GM12874 (cell line): ENCODE measurements around the gene SCNN1B.

Experiments
- CTCF ChIP-seq: IDR thresholded peaks from 2 replicates; pipeline ENCODE4 v1.5.1; 2011; ENCODE audit warnings: low read depth, mild to moderate bottlenecking, control low read depth, low read length, moderate library complexity; ENCODE audit not compliant: insufficient read depth

SCNN1B gene

DNA sequence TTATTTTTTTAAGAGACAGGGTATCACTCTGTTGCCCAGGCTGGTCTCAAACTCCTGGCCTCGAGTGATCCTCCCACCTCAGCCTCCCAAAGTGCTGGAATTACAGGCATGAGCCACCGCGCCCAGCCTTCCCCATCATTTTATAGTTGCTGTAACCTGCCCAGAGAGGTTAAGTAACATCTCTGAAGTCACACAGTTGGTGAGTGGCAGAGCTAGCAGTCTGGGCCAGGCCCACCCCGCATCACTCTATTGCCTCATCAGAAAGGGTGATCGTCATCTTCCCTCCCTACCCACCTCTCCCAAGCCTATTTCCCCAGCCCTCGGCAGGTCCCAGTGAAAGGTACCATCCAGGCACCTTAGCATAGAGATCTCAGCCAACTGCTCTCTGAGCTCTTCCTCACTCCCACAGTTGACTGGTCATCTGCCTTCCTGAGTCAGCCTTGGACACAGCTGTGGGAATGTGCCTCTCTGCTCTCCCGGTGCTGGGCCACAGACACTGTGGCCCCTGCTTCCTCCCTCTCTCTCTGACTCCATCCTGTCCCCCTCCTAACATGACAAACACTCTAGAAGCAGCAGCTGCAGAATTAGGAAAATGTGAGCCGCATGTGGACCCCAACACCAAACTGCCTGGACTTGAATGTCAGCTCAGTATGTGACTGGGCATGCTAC, 57.1 kb downstream of the SCNN1B start:
- TF ChIP-seq CTCF: no peak

GRCh38 chr16:23362460-23363317, 60.6 kb downstream of the SCNN1B start:
- no peak for TF ChIP-seq CTCF

DNA sequence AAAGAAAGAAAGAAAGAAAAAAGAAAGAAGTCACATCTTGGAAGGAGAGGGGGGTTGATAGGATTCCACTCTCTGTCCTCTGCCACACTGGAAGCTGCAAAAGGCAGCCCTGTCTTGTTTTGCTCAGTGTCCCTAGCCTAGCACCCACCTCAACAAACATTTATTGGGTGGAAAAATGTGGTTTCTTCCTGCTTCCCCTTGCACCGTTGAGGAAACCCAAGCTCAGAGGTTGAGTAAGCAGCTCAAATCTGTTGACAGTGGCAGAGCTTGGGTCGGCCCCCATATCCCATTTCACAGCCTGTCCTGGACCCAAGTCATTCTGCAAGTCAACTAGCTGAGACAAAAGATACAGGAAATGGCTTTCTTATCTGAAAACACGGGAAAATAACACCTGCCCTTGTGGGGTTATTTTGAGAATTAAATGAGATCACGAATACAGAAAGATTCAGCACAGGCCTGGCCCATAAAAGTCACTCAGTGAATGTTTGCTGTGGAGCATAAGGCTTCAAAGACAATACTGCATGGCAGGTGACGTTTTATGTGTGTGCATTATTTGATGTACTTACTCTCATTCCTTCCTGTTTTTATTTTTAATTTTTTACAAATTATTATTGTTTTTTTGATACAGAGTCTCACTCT, 63.6 kb downstream of the SCNN1B start:
- no peak for TF ChIP-seq CTCF

GRCh38 chr16:23367564-23367963, 65.5 kb downstream of the SCNN1B start:
- TF ChIP-seq CTCF: no peak

GRCh38 chr16:23367988-23368387, 65.9 kb downstream of the SCNN1B start:
- no peak for TF ChIP-seq CTCF

DNA sequence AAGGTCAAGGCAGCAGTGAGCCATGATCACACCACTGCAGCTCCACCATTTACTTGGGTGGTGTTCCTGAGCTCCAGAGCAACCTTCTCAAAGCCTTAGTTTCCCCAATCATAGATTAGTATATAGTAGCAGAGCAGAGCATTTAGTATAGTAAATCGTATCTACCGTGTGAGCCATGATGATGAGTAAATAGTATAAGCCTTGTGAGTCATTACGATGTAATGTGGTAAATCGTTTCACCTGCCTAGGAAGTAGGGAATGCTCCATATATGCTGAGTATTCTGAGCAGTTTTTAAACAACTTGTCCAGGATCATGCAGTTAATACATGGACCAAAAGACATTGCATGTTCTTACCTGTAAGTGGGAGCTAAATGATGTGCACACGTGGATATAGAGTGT, 66.4 kb downstream of the SCNN1B start:
- TF ChIP-seq CTCF: no peak

DNA sequence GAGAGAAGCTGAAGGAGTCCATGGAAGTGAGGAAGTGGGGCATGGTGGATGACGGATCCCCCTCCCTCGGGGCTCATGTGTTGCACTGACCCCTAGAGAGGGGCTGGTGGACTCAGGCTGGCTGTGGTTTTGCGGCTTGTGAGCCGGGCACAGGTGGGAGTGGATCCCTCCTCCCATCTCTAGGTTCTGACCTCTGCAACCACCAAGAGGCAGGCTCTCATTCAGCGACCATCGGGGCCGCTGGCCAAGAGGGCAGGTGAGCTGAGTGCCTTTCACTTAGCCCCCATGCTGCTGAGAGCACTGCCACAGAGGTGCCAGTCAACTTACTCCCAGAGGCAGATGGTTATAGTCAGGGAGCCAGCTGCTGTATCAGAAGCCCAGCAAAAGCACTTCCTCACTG, 67.3 kb downstream of the SCNN1B start:
- TF ChIP-seq CTCF: no peak
